Common myeloid progenitor, CD34-positive (primary cell): ENCODE results near the gene LCTL.

Experiments
- CTCF ChIA-PET: fragments of 350-600 bp; sonication (Branson Sonifier 250); formaldehyde crosslinking; loops from one replicate; lab custom pipeline; 2021; ENCODE audit warnings: antibody characterized with exemption; lab: Charles Lee
- POLR2A ChIA-PET: fragments of 350-600 bp; sonication (Branson Sonifier 250); formaldehyde crosslinking; loops from one replicate; lab custom pipeline; 2021; ENCODE audit warnings: antibody characterized with exemption; lab: Charles Lee
- DNase-seq, 3 donors: peaks; one replicate each; pipeline versions ENCODE4 v3.0.0 to v3.0.0-alpha.2; 2013
- H3K27ac ChIP-seq, 2 experiments: 1 replicate in 1 of 2; 2 replicates in 1 of 2; pipeline ENCODE4 v1.7.0; 2013; ENCODE audit warnings: inconsistent platforms in 2 of 2, low read length in 2 of 2, mild to moderate bottlenecking in 2 of 2, low read depth in 1 of 2, moderate library complexity in 1 of 2; ENCODE audit not compliant: severe bottlenecking in 2 of 2, insufficient read depth in 1 of 2, poor library complexity in 1 of 2
- H3K27me3 ChIP-seq, 5 experiments: replicated peaks in 2 of 5; 1 replicate in 3 of 5; 2 replicates in 2 of 5; pipeline versions ENCODE4 v1.6.1 to v1.7.0; 2013; ENCODE audit warnings: low read length in 4 of 5, mild to moderate bottlenecking in 2 of 5, moderate library complexity in 2 of 5, inconsistent platforms in 1 of 5; ENCODE audit not compliant: insufficient read depth in 5 of 5, control insufficient read depth in 4 of 5
- H3K36me3 ChIP-seq, 4 experiments: 1 replicate in 2 of 4; 2 replicates in 2 of 4; pipeline versions ENCODE4 v1.6.1 to v1.7.0; 2013; ENCODE audit warnings: low read length in 3 of 4, control low read depth in 1 of 4, mild to moderate bottlenecking in 1 of 4; ENCODE audit not compliant: control insufficient read depth in 4 of 4, insufficient read depth in 4 of 4
- H3K4me1 ChIP-seq, 4 experiments: 1 replicate in 3 of 4; 2 replicates in 1 of 4; pipeline versions ENCODE4 v1.6.1 to v1.7.1; 2013; ENCODE audit warnings: low read length in 3 of 4, mild to moderate bottlenecking in 3 of 4, control low read depth in 1 of 4, inconsistent platforms in 1 of 4, moderate library complexity in 1 of 4; ENCODE audit not compliant: control insufficient read depth in 4 of 4, insufficient read depth in 4 of 4; ENCODE audit errors: control extremely low read depth in 1 of 4
- H3K4me3 ChIP-seq, 7 experiments: 1 replicate in 4 of 7; 2 replicates in 3 of 7; pipeline versions ENCODE4 v1.5.1 to v1.7.0; 2013; ENCODE audit warnings: mild to moderate bottlenecking in 7 of 7, low read length in 6 of 7, moderate library complexity in 6 of 7, inconsistent platforms in 2 of 7, low read depth in 2 of 7, control low read depth in 1 of 7; ENCODE audit not compliant: insufficient read depth in 4 of 7, control insufficient read depth in 1 of 7; ENCODE audit errors: extremely low read depth in 1 of 7
- H3K9me3 ChIP-seq, 5 experiments: 1 replicate in 4 of 5; 2 replicates in 1 of 5; pipeline versions ENCODE4 v1.6.1 to v1.7.1; 2013; ENCODE audit warnings: low read length in 4 of 5, mild to moderate bottlenecking in 2 of 5, inconsistent platforms in 1 of 5, low read depth in 1 of 5, moderate library complexity in 1 of 5; ENCODE audit not compliant: control insufficient read depth in 4 of 5, insufficient read depth in 2 of 5; ENCODE audit errors: control extremely low read depth in 1 of 5
- WGBS: methylation state at CpG from one replicate; pipeline ENCODE4 v1.1.5; 2013; ENCODE audit not compliant: insufficient coverage; 5-methylcytosine and 5-hydroxymethylcytosine counted together

The LCTL gene

DNA sequence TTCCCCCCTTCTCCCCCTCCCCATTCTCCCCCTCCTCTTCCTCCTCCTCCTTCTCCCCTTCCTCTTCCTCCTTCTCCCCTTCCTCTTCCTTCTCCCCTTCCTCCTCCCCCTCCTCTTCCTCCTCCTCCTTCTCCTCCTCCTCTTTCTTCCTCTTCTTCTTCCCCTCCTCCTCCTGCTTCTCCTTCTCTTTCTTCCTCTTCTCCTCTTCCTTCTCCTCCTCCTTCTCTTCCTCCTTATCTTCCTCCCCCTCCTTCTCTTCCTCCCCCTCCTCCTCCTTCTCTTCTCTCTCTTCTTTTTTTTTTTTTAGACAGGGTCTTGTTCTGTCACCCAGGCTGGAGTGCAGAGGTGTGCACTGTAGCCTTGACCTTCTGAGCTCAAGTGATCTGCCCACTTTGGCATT lies 21.2 kb upstream of the LCTL start:
- Histone ChIP-seq H3K36me3 (no peaks in the 10 kb centered on the region), H3K9me3 (no peaks in the 10 kb centered on the region), H3K4me3 (no peak overlapping the region), H3K27ac (no peak overlapping the region), H3K27me3 (no peaks in the 10 kb centered on the region), H3K4me1 (peaks cover 0 to 5% (median 0%) of the 10 kb centered on the region in 4 experiments)
- ChIA-PET POLR2A (no interaction called here), CTCF (no interaction called here)
- DNase-seq = no peak

DNA sequence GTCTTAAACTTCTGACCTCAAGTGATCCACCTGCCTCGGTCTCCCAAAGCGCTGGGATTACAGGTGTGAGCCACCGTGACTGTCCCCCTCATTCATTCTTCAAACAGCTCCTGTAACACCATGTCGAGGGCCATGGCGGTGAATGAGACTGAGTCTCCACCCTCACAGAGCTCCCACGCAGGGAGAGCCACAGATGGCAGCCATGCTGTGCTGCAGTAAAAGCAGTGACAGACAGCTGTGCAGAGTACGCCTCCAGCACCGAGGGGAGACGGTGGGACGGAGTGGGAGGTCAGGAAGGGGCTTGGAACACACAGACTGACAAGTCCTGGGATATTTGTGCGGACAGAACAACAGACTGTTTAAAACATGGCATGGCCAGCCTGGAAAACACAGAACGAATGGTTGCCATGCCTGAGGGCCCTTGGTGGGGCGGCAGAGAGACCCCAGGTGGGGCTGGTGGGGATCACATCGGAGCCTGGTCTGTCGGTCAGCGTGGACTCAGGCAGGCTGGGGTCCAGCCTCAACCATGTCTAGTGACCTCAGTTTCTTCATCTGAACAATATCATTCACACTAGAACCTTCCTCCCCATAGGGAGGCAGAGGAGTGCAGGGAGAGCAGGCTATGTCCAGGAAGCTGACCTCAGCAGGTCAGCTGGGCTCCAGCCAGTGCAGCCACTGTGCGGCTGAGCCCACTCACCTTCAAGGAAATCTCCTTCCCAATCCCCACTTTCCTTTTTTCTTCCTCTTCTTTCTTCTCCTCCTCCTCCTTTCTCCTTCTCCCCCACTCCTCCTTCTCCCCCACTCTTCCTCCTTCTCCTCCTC lies 20.6 kb upstream of the LCTL start:
- no peak for DNase-seq
- Histone ChIP-seq H3K4me3 (no peak overlapping the region), H3K4me1 (peaks cover 0 to under 1% (median 0%) of the 10 kb centered on the region in 4 experiments), H3K27ac (no peak overlapping the region), H3K27me3 (no peaks in the 10 kb centered on the region), H3K9me3 (no peaks in the 10 kb centered on the region), H3K36me3 (no peaks in the 10 kb centered on the region)
- ChIA-PET POLR2A (no interaction called here), CTCF (no interaction called here)
- 93% methylated on average over 9 of the region's 17 CpGs for WGBS

DNA sequence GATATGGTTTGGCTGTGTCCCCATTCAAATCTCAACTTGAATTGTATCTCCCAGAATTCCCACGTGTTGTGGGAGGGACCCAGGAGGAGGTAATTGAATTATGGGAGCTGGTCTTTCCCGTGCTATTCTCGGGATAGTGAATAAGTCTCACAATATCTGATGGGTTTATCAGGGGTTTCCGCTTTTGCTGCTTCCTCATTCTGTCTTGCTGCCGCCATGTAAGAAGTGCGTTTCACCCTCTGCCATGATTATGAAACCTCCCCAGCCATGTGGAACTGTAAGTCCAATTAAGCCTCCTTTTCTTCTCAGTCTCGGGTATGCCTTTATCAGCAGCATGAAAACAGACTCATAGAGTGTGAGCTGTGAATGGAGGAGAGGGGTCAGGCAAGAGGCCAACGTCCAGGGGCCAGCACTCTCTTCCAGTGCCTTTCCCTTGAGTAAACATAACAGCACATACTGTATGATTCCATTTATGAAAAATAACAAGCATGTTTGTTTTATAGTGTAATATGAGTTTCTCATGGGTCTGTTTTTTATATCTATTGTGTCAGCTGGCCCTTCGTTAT lies 16.3 kb upstream of the LCTL start:
- H3K4me1 ChIP-seq = peaks cover 0 to 7% (median 0%) of the 10 kb centered on the region in 4 experiments
- no peaks in the 10 kb centered on the region for H3K27me3 ChIP-seq
- 97% methylated on average over 4 of the region's 9 CpGs for WGBS
- DNase-seq = peak in 1 of 3 donors; percentile 22
- ChIA-PET POLR2A (no interaction called here), CTCF (interaction anchor here (0.7 kb wide), 1 partner anchor 16 kb away, joined by 3 read pairs; the partner anchor contains the start of gene LCTL)
- H3K27ac ChIP-seq = peak overlapping the region in 1 of 2 experiments; percentile 27
- no peaks in the 10 kb centered on the region for H3K36me3 ChIP-seq
- no peak overlapping the region for H3K4me3 ChIP-seq
- no peaks in the 10 kb centered on the region for H3K9me3 ChIP-seq

DNA sequence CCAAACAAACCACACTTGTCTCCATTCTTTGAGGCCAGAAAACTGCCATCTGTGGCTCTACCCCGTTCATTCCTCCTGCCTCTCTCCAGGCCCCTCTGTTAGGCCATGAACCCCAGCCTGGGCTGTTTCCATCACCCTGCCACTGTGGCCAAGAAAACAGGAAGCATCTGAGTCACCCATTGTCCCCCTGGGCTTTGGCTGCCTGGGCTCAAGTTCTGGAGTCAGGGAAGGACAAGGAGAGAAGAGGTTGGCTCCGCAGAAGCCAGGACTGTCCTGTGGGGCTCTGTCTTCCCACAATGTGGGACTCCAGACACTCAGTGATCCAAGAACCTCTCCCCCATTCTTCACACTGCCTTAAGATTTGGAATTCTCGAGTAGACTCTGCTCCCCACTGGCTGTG lies 14.8 kb upstream of the LCTL start:
- 33% methylated on average over 1 of the region's 3 CpGs for WGBS

DNA sequence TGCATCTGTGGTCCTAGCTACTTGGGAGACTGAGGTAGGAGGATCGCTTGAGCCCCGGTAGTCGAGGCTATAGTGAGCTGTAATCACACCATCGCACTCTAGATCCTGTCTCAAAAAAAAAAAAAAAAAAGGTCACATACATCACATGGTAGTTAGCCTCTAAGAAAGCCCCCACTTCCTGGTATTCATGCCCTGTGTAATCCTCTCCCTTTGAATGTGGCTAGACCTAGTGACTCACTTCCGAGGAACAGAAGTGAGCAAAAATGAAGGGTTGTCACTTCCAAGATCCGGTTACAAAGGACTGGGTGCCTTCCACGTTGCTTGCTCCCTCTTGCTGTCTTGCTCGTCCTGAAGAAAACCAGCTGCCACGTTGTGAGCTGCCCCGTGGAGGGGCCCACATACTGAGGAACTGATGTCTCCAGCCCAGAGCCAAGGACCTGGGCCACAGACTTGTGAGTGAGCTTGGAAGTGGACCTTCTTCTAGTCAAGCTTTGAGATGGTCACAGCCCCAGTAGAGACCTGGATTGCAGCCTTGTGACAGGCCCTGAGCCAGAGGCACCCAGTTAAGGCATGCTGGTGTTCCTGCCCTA lies 12.6 kb upstream of the LCTL start:
- H3K27ac ChIP-seq = no peak overlapping the region
- CTCF ChIA-PET = interaction anchor here (1.4 to 3.4 kb wide), 2 partner anchors 11 to 26 kb away, joined by 3 to 18 read pairs; partner anchors contain the start of gene LCTL
- POLR2A ChIA-PET = interaction anchor here (0.6 kb wide), 1 partner anchor 219 kb away, joined by 3 read pairs; no protein-coding TSS in a partner anchor

More for the DNA sequence above, 14.8 kb upstream of the LCTL start:
- H3K9me3 ChIP-seq = no peaks in the 10 kb centered on the region
- H3K4me3 ChIP-seq = no peak overlapping the region
- no peak overlapping the region for H3K27ac ChIP-seq
- peak in 2 of 3 donors; percentile 29 to 44 for DNase-seq
- H3K4me1 ChIP-seq = peaks cover 0 to 7% (median 0%) of the 10 kb centered on the region in 4 experiments
- ChIA-PET CTCF (interaction anchor here (1.4 to 3.4 kb wide), 2 partner anchors 14 to 120 kb away, joined by 3 to 18 read pairs; partner anchors contain the start of gene LCTL), POLR2A (no interaction called here)
- H3K36me3 ChIP-seq = no peaks in the 10 kb centered on the region
- H3K27me3 ChIP-seq = no peaks in the 10 kb centered on the region

DNA sequence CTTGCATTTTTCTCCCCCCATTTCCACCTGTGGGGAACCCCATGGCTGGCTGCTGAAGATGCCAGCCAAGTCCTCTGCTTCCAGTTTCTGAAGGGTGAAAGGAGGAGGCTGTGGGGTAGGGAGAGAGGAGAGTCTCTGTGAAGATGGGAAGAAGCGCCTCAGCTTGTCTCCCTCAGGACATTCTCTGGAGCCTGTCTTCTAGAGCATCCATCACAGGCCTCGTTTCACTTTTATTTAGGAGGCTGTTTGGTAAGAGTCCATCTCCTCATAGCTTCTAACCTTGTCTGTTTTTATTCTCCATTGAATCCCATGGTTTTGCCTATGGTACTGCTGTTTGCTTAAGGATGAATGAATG lies 8.8 kb upstream of the LCTL start:
- WGBS = 94% methylated on average over 2 of the region's 2 CpGs
- ChIA-PET POLR2A (no interaction called here), CTCF (interaction anchor here (2.2 kb wide), 1 partner anchor 10 kb away, joined by 12 read pairs; the partner anchor contains the start of gene LCTL)
- Histone ChIP-seq H3K9me3 (no peaks in the 10 kb centered on the region), H3K27ac (no peak overlapping the region), H3K4me3 (no peak overlapping the region), H3K36me3 (no peaks in the 10 kb centered on the region), H3K27me3 (no peaks in the 10 kb centered on the region), H3K4me1 (no peaks in the 10 kb centered on the region)
- DNase-seq = no peak

More for the DNA sequence above, 12.6 kb upstream of the LCTL start:
- H3K36me3 ChIP-seq = no peaks in the 10 kb centered on the region
- no peaks in the 10 kb centered on the region for H3K9me3 ChIP-seq
- WGBS = 81% methylated on average over 7 of the region's 10 CpGs
- no peaks in the 10 kb centered on the region for H3K27me3 ChIP-seq
- peaks cover 0 to 7% (median 0%) of the 10 kb centered on the region in 4 experiments for H3K4me1 ChIP-seq
- no peak for DNase-seq
- no peak overlapping the region for H3K4me3 ChIP-seq
